H9 (cell line): Measurements from ENCODE around the gene GPLD1. TPM values are rescaled to one million over a fixed set of nuclear protein-coding genes. Genes with fewer than 3 reads are reported as not detected.

Experiments
- DNase-seq: peaks from one replicate; pipeline ENCODE4 v3.0.0-alpha.2; 2017
- H2AFZ ChIP-seq: one replicate; pipeline ENCODE4 v1.6.1; 2013; ENCODE audit warnings: mild to moderate bottlenecking, low read length, control low read depth, moderate library complexity
- H2AK5ac ChIP-seq: 2 replicates; pipeline ENCODE4 v1.6.1; 2013; ENCODE audit warnings: low read length, control low read depth, mixed read lengths; ENCODE audit not compliant: insufficient read length
- H2BK120ac ChIP-seq: one replicate; pipeline ENCODE4 v1.6.1; 2013; ENCODE audit warnings: low read depth, mild to moderate bottlenecking, low read length, control low read depth, inconsistent platforms; ENCODE audit not compliant: poor library complexity, severe bottlenecking
- H2BK12ac ChIP-seq: 2 replicates; pipeline ENCODE4 v1.6.1; 2013; ENCODE audit warnings: low read length, control low read depth, mixed read lengths, low read depth; ENCODE audit not compliant: insufficient read length
- H2BK15ac ChIP-seq: 2 replicates; pipeline ENCODE4 v1.6.1; 2013; ENCODE audit warnings: low read depth, low read length, control low read depth
- H2BK20ac ChIP-seq: one replicate; pipeline ENCODE4 v1.6.1; 2013; ENCODE audit warnings: low read depth, mild to moderate bottlenecking, low read length, control low read depth, inconsistent platforms; ENCODE audit not compliant: poor library complexity, severe bottlenecking
- H2BK5ac ChIP-seq: 2 replicates; pipeline ENCODE4 v1.6.1; 2013; ENCODE audit warnings: low read length, control low read depth, mixed read lengths; ENCODE audit not compliant: insufficient read length
- H3K14ac ChIP-seq: 2 replicates; pipeline ENCODE4 v1.6.1; 2013; ENCODE audit warnings: low read length, control low read depth; ENCODE audit not compliant: insufficient read depth
- H3K18ac ChIP-seq: 2 replicates; pipeline ENCODE4 v1.6.1; 2013; ENCODE audit warnings: low read depth, mild to moderate bottlenecking, mixed read lengths, low read length, control low read depth; ENCODE audit not compliant: insufficient read length
- H3K23ac ChIP-seq: 2 replicates; pipeline ENCODE4 v1.6.1; 2013; ENCODE audit warnings: low read length, control low read depth, mixed read lengths, low read depth; ENCODE audit not compliant: insufficient read length
- H3K23me2 ChIP-seq: 2 replicates; pipeline ENCODE4 v1.6.1; 2013; ENCODE audit warnings: low read depth, mild to moderate bottlenecking, mixed read lengths, low read length, control low read depth; ENCODE audit not compliant: insufficient read length, poor library complexity, severe bottlenecking
- H3K27ac ChIP-seq: 2 replicates; pipeline ENCODE4 v1.5.1; 2013; ENCODE audit warnings: low read length, control low read depth, mixed read lengths, low read depth; ENCODE audit not compliant: insufficient read length
- H3K27me3 ChIP-seq: 2 replicates; pipeline ENCODE4 v1.6.1; 2013; ENCODE audit warnings: low read length, control low read depth, inconsistent platforms; ENCODE audit not compliant: insufficient read depth
- H3K4ac ChIP-seq: 2 replicates; pipeline ENCODE4 v1.6.1; 2013; ENCODE audit warnings: low read depth, mild to moderate bottlenecking, control low read depth, inconsistent platforms, low read length, moderate library complexity
- H3K4me1 ChIP-seq: 2 replicates; pipeline ENCODE4 v1.6.1; 2013; ENCODE audit warnings: low read length, control low read depth, inconsistent platforms; ENCODE audit not compliant: insufficient read depth
- H3K4me2 ChIP-seq: 2 replicates; pipeline ENCODE4 v1.6.1; 2013; ENCODE audit warnings: low read length, control low read depth, mixed read lengths; ENCODE audit not compliant: insufficient read length, insufficient read depth
- H3K56ac ChIP-seq: 2 replicates; pipeline ENCODE4 v1.6.1; 2013; ENCODE audit warnings: low read depth, mild to moderate bottlenecking, mixed read lengths, low read length, control low read depth; ENCODE audit not compliant: insufficient read length
- H3K79me1 ChIP-seq: 2 replicates; pipeline ENCODE4 v1.6.1; 2013; ENCODE audit warnings: low read depth, mild to moderate bottlenecking, moderate library complexity, low read length, control low read depth, inconsistent platforms; ENCODE audit not compliant: insufficient read depth, poor library complexity, severe bottlenecking
- H3K79me2 ChIP-seq: 2 replicates; pipeline ENCODE4 v1.6.1; 2013; ENCODE audit warnings: low read length, control low read depth, inconsistent platforms; ENCODE audit not compliant: insufficient read depth
- H3K9ac ChIP-seq: 2 replicates; pipeline ENCODE4 v1.6.1; 2013; ENCODE audit warnings: low read length, control low read depth, mixed read lengths; ENCODE audit not compliant: insufficient read length; ENCODE audit errors: extremely low read depth
- H3K9me3 ChIP-seq: one replicate; pipeline ENCODE4 v1.6.1; 2013; ENCODE audit warnings: low read depth, low read length, inconsistent platforms; ENCODE audit not compliant: control insufficient read depth
- H3T11ph ChIP-seq: one replicate; pipeline ENCODE4 v1.6.1; 2013; ENCODE audit warnings: mild to moderate bottlenecking, low read length, control low read depth, inconsistent platforms
- H4K20me1 ChIP-seq: one replicate; pipeline ENCODE4 v1.6.1; 2013; ENCODE audit not compliant: control insufficient read depth, insufficient read length, insufficient read depth
- H4K5ac ChIP-seq: 2 replicates; pipeline ENCODE4 v1.6.1; 2013; ENCODE audit warnings: low read depth, mild to moderate bottlenecking, mixed read lengths, low read length, control low read depth; ENCODE audit not compliant: insufficient read length
- H4K8ac ChIP-seq: replicated peaks from 2 replicates; pipeline ENCODE4 v1.6.1; 2013; ENCODE audit warnings: low read length, control low read depth, mixed read lengths, low read depth; ENCODE audit not compliant: insufficient read length
- H4K91ac ChIP-seq: 2 replicates; pipeline ENCODE4 v1.6.1; 2013; ENCODE audit warnings: low read depth, mild to moderate bottlenecking, moderate library complexity, mixed read lengths, low read length, control low read depth; ENCODE audit not compliant: insufficient read length
- H3K27ac Mint-ChIP-seq, 3 experiments: 2 replicates in 2 of 3; 3 replicates in 1 of 3; pipeline ENCODE4 v1.8.0; 2020 to 2021; ENCODE audit warnings: mixed read lengths in 3 of 3, mild to moderate bottlenecking in 1 of 3, moderate library complexity in 1 of 3
- H3K27me3 Mint-ChIP-seq: 2 replicates; pipeline ENCODE4 v1.8.0; 2021; ENCODE audit warnings: low read depth, mild to moderate bottlenecking, moderate library complexity, mixed read lengths
- H3K36me3 Mint-ChIP-seq, 3 experiments: 2 replicates in 2 of 3; 3 replicates in 1 of 3; pipeline ENCODE4 v1.8.0; 2020 to 2021; ENCODE audit warnings: low read depth in 3 of 3, mixed read lengths in 3 of 3; ENCODE audit not compliant: insufficient read depth in 1 of 3
- H3K4me1 Mint-ChIP-seq, 2 experiments: 2 replicates each; pipeline ENCODE4 v1.8.0; 2020; ENCODE audit warnings: mixed read lengths in 2 of 2
- H3K4me3 Mint-ChIP-seq, 2 experiments: 2 replicates in 1 of 2; 3 replicates in 1 of 2; pipeline ENCODE4 v1.8.0; 2020 to 2021; ENCODE audit warnings: mild to moderate bottlenecking in 2 of 2, mixed read lengths in 2 of 2, moderate library complexity in 1 of 2
- H3K9me3 Mint-ChIP-seq, 2 experiments: 2 replicates in 1 of 2; 3 replicates in 1 of 2; pipeline ENCODE4 v1.8.0; 2020; ENCODE audit warnings: mild to moderate bottlenecking in 2 of 2, mixed read lengths in 2 of 2, moderate library complexity in 1 of 2
- WGBS: extraction: QIAGEN DNeasy Blood & Tissue Kit; methylation state at CpG from one replicate; pipeline ENCODE4 v1.1.7; 2013; ENCODE audit warnings: missing lambda C conversion rate, low lambda C conversion rate, mixed read lengths; ENCODE audit not compliant: insufficient read length; ENCODE audit errors: extremely low coverage; 5-methylcytosine and 5-hydroxymethylcytosine counted together
- total RNA-seq: library from RNA; stranded (reverse); gene quantifications from 2 replicates; pipeline ENCODE4 v1.2.1, GENCODE V29; 2021
- TF ChIP-seq, protein P1 (sequence below): fragments of 200-600 bp; sonication (generic); conservative IDR thresholded peaks from 3 replicates; pipeline ENCODE4 v1.8.0; 2021; ENCODE audit warnings: antibody characterized with exemption, mild to moderate bottlenecking

The GPLD1 gene
- total RNA-seq, 1 experiment from 2014 or later: 8.0 TPM

DNA sequence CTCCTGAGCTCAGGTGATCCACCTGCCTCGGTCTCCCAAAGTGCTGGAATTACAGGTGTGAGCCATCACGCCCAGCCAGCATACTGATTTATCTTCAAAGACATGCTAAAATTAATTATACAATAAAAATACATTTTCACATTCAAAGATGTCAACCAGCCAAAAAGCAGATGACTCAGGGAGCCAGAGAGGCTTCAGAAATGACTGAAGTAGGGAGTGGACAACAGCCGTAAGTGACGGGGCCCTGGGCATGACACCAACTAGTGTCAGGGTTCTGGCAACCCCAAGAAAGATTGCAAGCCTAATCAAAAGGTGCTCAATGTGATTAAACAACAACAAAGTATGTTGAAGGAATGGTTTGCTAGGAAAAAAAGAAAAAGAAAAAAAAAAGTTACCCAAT lies 28.4 kb downstream of the GPLD1 start:
- no peak overlapping the region for H4K91ac ChIP-seq
- H3K27me3 ChIP-seq: no peaks in the 10 kb centered on the region
- no peak overlapping the region for H3K14ac ChIP-seq
- H3K4me1 ChIP-seq: no peaks in the 10 kb centered on the region
- no peaks in the 10 kb centered on the region for H3K27me3 Mint-ChIP-seq
- peaks cover 0 to 5% (median 0%) of the 10 kb centered on the region in 3 experiments; a peak in 2 of 7 replicates for H3K36me3 Mint-ChIP-seq
- no peak overlapping the region for H2BK20ac ChIP-seq
- H3K4ac ChIP-seq: no peak overlapping the region
- no CpG with 5 or more reads among the region's 4 CpGs for WGBS
- H3K27ac Mint-ChIP-seq: no peak overlapping the region
- H4K20me1 ChIP-seq: no peaks in the 10 kb centered on the region
- no peaks in the 10 kb centered on the region for H3K79me1 ChIP-seq
- H2AFZ ChIP-seq: no peak overlapping the region
- no peak overlapping the region for H3T11ph ChIP-seq
- no peak overlapping the region for H2BK15ac ChIP-seq
- H3K4me1 Mint-ChIP-seq: 0 out of 4 replicates have a peak, but pooled peaks cover 0 to 7% of the 10 kb centered on the region in 2 experiments
- H3K9ac ChIP-seq: no peak overlapping the region
- H3K4me2 ChIP-seq: no peak overlapping the region
- H3K18ac ChIP-seq: no peak overlapping the region
- no peak overlapping the region for H3K23ac ChIP-seq
- H3K79me2 ChIP-seq: no peaks in the 10 kb centered on the region
- no peak overlapping the region for H4K5ac ChIP-seq
- no peaks in the 10 kb centered on the region for H3K9me3 ChIP-seq
- no peak overlapping the region for H3K27ac ChIP-seq
- H2BK120ac ChIP-seq: no peak overlapping the region
- H2AK5ac ChIP-seq: no peak overlapping the region
- no peak overlapping the region for H4K8ac ChIP-seq
- no peak for DNase-seq
- H3K4me3 Mint-ChIP-seq: no peak overlapping the region
- no peak overlapping the region for H2BK5ac ChIP-seq
- TF ChIP-seq, protein P1, sequence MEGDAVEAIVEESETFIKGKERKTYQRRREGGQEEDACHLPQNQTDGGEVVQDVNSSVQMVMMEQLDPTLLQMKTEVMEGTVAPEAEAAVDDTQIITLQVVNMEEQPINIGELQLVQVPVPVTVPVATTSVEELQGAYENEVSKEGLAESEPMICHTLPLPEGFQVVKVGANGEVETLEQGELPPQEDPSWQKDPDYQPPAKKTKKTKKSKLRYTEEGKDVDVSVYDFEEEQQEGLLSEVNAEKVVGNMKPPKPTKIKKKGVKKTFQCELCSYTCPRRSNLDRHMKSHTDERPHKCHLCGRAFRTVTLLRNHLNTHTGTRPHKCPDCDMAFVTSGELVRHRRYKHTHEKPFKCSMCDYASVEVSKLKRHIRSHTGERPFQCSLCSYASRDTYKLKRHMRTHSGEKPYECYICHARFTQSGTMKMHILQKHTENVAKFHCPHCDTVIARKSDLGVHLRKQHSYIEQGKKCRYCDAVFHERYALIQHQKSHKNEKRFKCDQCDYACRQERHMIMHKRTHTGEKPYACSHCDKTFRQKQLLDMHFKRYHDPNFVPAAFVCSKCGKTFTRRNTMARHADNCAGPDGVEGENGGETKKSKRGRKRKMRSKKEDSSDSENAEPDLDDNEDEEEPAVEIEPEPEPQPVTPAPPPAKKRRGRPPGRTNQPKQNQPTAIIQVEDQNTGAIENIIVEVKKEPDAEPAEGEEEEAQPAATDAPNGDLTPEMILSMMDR: no peak
- no peak overlapping the region for H3K56ac ChIP-seq
- H2BK12ac ChIP-seq: no peak overlapping the region
- H3K9me3 Mint-ChIP-seq: no peaks in the 10 kb centered on the region
- H3K23me2 ChIP-seq: no peaks in the 10 kb centered on the region
